Choroid plexus epithelial cell (primary cell): ENCODE results near the gene SGK2.
A peak's percentile ranks its signal among the peaks of the same experiment; 100 is the strongest.

ENCODE experiments used
- DNase-seq: peaks from one replicate; pipeline ENCODE4 v3.0.0-alpha.2; 2010; ENCODE audit warnings: low read depth
- H3K4me3 ChIP-seq: 2 replicates; pipeline ENCODE4 v1.5.1; 2011; ENCODE audit warnings: low read depth, mild to moderate bottlenecking, control low read depth, low read length, moderate library complexity
- TF ChIP-seq, protein P1 (sequence below): conservative IDR thresholded peaks from 2 replicates; pipeline ENCODE4 v1.5.1; 2011; ENCODE audit warnings: low read depth, mild to moderate bottlenecking, control low read depth, inconsistent platforms, low read length, moderate library complexity

SGK2 gene

DNA sequence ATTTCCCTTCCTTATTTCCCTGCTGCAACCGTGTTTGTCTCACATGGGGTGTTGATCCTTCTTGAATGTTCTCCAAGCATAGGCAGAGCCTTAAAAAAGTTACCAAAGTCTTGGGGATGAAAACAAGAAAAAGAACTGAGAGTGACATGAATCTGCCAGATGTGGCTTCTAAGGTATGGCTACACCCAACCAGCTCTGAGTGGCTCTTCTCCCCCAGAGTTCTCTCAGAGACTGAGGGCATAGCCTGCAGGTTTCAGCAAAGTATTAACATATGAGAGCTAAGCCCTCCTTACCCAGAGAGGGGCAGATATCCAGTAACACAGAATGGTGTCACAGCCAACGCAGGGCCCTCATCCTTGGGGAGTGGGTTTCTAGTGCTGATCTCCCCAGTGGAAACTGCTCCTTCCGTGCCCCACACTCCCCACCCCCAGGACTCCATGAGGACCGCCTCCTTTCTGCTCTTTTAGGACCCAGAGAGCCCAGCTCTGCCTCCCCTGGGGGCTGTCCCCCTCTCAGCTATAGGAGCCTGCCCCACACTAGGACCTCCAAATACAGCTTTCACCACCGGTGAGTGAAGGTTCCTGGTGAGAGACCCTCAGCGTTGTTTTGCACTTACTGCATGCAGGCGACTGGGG lies 23.3 kb upstream of the SGK2 start:
- no peak overlapping the region for H3K4me3 ChIP-seq
- TF ChIP-seq, protein P1, sequence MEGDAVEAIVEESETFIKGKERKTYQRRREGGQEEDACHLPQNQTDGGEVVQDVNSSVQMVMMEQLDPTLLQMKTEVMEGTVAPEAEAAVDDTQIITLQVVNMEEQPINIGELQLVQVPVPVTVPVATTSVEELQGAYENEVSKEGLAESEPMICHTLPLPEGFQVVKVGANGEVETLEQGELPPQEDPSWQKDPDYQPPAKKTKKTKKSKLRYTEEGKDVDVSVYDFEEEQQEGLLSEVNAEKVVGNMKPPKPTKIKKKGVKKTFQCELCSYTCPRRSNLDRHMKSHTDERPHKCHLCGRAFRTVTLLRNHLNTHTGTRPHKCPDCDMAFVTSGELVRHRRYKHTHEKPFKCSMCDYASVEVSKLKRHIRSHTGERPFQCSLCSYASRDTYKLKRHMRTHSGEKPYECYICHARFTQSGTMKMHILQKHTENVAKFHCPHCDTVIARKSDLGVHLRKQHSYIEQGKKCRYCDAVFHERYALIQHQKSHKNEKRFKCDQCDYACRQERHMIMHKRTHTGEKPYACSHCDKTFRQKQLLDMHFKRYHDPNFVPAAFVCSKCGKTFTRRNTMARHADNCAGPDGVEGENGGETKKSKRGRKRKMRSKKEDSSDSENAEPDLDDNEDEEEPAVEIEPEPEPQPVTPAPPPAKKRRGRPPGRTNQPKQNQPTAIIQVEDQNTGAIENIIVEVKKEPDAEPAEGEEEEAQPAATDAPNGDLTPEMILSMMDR: no peak
- no peak for DNase-seq

DNA sequence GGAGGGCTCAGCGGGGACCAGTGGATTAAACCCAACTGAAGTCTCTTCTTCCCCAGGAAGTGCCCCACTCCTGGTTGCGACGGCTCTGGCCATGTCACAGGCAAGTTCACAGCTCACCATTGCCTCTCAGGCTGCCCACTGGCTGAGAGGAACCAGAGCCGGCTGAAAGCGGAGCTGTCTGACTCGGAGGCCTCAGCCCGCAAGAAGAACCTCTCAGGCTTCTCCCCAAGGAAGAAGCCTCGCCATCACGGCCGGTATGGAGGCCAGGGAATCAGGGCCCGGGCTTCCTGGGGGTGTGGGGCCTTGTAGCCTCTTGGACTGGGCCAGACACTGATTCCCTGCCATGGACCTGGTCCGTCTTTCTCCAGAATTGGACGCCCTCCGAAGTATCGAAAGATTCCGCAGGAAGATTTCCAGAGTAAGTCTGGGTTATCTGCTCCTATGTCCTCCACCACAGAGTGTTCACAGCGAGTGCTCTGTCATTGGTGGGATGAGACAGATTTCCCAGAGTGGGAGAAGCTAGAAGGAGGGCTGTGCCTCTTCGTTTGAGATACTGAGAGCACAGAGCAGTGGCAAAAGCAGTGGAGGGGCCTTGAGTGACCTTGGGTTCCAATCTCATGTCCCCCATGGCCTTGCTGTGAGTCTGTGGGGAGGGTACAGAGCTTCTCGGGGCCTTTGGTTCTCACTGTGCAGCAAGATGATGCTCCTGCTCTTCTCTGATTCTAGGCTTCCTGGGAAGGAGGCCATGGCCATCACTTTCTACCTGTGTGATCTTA lies 22.6 kb upstream of the SGK2 start:
- H3K4me3 ChIP-seq: no peak overlapping the region
- DNase-seq: no peak
- TF ChIP-seq, protein P1: no peak

DNA sequence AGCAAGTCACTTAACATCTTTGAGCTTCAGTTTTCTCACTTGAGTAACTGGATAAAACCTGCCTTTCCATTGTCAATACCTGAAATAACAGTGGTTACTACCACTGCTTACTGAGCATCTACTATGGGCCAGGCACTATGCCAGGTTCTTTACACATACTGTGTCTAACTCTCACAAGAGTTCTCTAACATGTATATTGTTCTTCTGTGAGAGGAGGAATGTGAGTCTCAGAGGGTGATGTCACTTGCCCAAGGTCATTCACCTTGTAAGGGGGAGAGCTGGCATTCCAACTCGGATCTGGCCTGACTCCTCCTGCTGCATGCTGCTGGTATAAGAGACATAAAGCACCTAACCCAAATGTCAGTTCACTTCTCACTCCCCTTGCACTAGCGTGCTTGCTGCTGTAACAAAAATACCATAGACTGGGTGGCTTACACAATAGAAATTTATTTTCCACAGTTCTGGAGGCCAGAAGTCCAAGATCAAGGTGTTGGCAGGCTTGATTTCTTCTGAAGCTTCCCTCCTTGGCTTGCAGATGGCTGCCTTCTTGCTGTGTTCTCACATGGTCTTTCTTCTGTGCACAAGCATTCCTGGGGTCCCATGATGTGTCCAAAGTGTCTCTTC lies 21.9 kb upstream of the SGK2 start:
- H3K4me3 ChIP-seq: no peak overlapping the region
- peak; percentile 25 for DNase-seq
- TF ChIP-seq, protein P1: no peak

DNA sequence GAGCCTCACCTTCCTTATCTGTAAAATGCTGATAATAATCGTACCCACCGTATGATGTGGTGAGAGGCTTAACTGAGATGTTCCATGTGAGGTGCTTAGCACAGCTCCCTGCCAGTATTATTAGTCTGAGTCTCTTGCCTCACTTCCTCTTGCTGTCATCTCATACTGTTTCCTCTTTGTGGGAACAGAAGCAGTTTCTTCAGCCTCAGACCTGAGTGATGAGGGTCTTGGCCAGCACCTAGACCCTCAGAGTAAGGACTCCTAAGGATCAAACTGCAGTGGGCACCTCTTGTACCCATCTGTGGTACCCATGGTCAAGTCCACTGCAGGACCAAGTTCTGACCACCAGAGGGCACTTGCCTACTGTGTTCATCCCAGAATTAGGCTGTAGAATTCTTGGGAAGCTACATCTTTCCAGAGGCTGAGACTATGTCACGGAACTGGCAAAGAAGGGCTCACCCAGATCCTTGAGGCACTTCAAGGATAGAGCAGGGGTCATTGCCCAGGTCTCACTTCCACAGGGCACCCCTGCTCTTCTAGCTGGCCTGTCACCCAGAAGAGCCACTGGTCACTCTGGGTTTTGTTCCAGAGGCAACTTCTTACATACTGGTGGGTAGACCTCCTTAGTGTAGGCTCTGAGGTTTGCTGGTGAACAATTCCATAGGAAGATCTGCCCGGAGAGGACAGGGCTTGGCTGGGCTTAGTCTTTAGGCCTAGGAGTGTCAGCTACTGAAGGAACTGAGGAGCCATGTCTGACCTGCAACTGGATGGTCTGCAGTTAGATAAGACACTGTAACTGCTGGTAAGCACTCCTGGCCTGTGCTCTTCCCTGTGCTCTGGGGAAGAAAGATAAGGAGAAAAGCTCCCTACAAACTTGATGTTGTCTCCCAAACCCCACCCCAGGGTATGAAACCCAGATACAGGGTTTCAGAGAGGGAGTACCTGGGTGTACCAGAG lies 20.6 kb upstream of the SGK2 start:
- H3K4me3 ChIP-seq: no peak overlapping the region
- DNase-seq: peak; percentile 72
- TF ChIP-seq, protein P1: peak; percentile 98

DNA sequence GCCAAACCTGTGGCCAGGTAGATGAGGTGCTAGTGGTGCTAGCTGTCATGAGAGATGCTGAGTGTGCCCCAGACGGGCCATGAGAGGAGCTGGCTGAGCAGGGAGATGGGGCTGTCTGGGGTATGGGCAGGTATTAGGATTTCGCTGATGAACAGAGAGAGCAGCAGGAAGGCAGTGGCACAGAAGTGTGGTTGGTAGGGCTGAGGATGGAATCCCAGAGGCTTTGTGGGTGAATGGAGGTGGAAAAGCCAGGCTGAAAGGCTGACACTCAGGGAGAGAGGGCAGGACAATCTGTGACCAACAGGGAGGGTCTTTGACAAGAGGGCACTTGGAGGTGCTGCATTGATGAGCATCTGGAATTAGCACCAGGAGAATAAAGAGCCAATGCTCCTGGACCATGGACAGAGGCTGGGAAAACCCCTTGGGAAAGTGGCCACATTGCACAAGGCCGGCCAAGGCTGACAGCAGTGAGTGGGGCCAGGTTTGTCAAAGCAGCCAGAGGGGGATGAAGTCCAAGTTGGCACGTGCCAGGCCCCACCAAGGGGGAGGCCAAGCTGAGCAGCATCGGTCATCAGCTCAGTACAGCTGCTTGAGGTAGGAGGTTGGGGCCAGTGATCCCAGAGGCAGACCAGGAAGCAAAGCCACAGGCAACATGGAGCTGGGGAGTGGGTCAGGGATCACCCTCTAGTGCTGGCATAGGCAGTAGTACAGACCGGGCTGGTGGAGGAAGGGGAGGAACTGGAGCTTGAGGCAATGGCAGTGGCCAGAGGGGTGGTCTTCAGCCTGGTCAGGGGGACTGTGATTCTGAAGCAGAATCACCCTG lies 19.7 kb upstream of the SGK2 start:
- no peak overlapping the region for H3K4me3 ChIP-seq
- no peak for DNase-seq
- TF ChIP-seq, protein P1: no peak

DNA sequence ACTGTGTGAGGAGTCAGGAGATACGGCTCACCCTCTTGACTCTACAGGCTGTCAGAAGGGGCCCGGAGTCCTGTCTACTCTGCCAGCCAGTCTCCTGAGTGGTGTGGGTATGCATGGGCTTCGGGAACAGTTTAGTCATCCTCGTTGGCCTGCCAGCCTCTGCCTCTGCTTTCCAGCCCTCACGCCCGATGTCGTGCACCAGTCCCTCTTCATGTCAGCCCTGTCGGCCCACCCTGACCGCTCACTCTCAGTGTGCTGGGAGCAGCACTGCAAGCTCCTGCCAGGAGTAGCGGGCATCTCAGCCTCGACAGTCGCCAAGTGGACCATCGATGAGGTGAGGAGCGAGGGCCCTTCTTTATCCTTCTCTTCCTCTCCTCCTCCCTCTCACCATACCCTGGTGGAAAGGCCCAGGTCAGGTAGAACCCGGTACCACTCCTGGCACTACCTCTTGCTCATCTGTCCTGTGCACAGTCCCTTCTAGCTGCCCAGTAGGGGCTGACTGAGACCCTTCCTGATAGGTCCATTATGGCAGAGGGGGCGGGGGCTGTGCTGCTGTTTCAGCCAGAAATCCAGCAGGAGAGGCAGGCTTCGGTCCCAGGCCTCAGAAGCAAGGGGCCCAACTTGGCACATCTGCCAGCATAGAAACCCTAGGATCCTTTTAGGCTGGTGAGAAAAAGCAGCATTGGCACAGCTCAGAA lies 18.7 kb upstream of the SGK2 start:
- TF ChIP-seq, protein P1: no peak
- no peak overlapping the region for H3K4me3 ChIP-seq
- no peak for DNase-seq
